DOHH2 (cell line): ENCODE data around the gene CNPPD1.

ENCODE experiments used
- H3F3A ChIP-seq: fragments of 200-600 bp; sonication (generic), shearing (Covaris generic); 2 replicates; pipeline ENCODE4 v1.6.0; 2016; ENCODE audit warnings: antibody characterized with exemption, mild to moderate bottlenecking; ENCODE audit not compliant: control insufficient read depth, insufficient read depth
- H3K27ac ChIP-seq: fragments of 200-600 bp; sonication (generic); 2 replicates; pipeline ENCODE4 v1.5.1; 2014; ENCODE audit warnings: low read depth, mild to moderate bottlenecking, low read length, moderate library complexity
- H3K27me3 ChIP-seq: fragments of 200-600 bp; sonication (generic); 2 replicates; pipeline ENCODE4 v1.6.1; 2014; ENCODE audit warnings: mild to moderate bottlenecking, low read length, mixed read lengths; ENCODE audit not compliant: control insufficient read depth
- H3K36me3 ChIP-seq: fragments of 200-600 bp; sonication (generic); 2 replicates; pipeline ENCODE4 v1.6.1; 2014; ENCODE audit warnings: mild to moderate bottlenecking, low read length, moderate library complexity, mixed read lengths; ENCODE audit not compliant: control insufficient read depth
- H3K4me1 ChIP-seq: fragments of 200-600 bp; sonication (generic); 2 replicates; pipeline ENCODE4 v1.6.1; 2014; ENCODE audit warnings: mild to moderate bottlenecking, low read length, mixed read lengths; ENCODE audit not compliant: control insufficient read depth
- H3K4me2 ChIP-seq: fragments of 200-600 bp; sonication (generic); 2 replicates; pipeline ENCODE4 v1.6.0; 2014; ENCODE audit warnings: mild to moderate bottlenecking, low read length, moderate library complexity
- H3K4me3 ChIP-seq: fragments of 200-600 bp; sonication (generic); 2 replicates; pipeline ENCODE4 v1.5.1; 2014; ENCODE audit warnings: mild to moderate bottlenecking, low read length, mixed read lengths
- H3K79me2 ChIP-seq: fragments of 200-600 bp; sonication (generic); 2 replicates; pipeline ENCODE4 v1.6.1; 2014; ENCODE audit warnings: mild to moderate bottlenecking, low read length, mixed read lengths; ENCODE audit not compliant: control insufficient read depth
- H3K9me2 ChIP-seq: fragments of 200-600 bp; sonication (generic); replicated peaks from 2 replicates; pipeline ENCODE4 v1.6.1; 2014; ENCODE audit warnings: mild to moderate bottlenecking, low read length, mixed read lengths; ENCODE audit not compliant: control insufficient read depth
- H3K9me3 ChIP-seq: fragments of 200-600 bp; sonication (generic); 2 replicates; pipeline ENCODE4 v1.6.1; 2014; ENCODE audit warnings: antibody characterized with exemption, low read length, mixed read lengths; ENCODE audit not compliant: control insufficient read depth, insufficient read depth
- H4K20me1 ChIP-seq: fragments of 200-600 bp; sonication (generic); 2 replicates; pipeline ENCODE4 v1.6.0; 2014; ENCODE audit warnings: low read depth, mild to moderate bottlenecking, antibody characterized with exemption, low read length, moderate library complexity; ENCODE audit not compliant: control insufficient read depth, insufficient read depth
- EZH2phosphoT487 ChIP-seq: fragments of 200-600 bp; sonication (generic); IDR thresholded peaks from 2 replicates; pipeline ENCODE4 v1.6.1; 2017; ENCODE audit warnings: borderline replicate concordance, mild to moderate bottlenecking, antibody characterized with exemption, low read length, moderate library complexity, mixed read lengths
- TF ChIP-seq, protein P1 (sequence below): fragments of 200-600 bp; sonication (generic); IDR thresholded peaks from one replicate; pipeline ENCODE4 v1.5.1; 2014; ENCODE audit warnings: antibody characterized with exemption, mild to moderate bottlenecking, low read depth, low read length; ENCODE audit not compliant: poor library complexity, severe bottlenecking

CNPPD1 gene

DNA sequence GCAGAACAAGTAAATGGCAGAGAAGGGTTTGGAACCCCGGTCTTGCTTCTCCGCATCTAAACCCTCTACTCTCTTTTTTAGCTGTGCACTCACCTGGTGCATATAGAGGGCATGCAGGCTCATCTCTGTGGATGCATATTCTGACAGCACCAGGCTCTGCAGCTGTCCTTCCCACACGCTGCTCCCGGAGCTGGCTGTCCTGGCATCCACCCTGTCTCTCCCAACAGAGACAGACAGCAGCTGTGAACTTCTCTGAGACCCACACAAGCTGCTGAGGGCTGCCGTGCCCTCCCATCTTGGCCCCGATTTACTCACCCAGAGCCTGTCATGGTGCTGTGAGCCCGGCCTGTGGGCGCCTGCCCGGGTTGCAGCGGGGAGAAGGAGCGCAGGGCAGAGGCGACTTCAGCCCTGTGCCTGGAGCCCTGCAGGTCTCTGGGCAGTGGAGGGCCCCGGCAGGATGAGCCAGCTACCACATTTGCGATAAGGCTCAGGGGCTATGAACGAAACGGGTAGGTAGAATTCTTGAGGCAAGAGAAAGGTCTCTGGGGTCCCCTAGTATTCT lies 45.3 kb upstream of the CNPPD1 start:
- Histone ChIP-seq H3K36me3 (peaks cover 68% of the 10 kb centered on the region), H3K4me1 (peaks cover 21% of the 10 kb centered on the region), H3K4me3 (no peak overlapping the region), H3K4me2 (no peak overlapping the region), H3K9me2 (no peaks in the 10 kb centered on the region), H3K9me3 (no peaks in the 10 kb centered on the region), H4K20me1 (no peaks in the 10 kb centered on the region), H3K27ac (no peak overlapping the region), H3K27me3 (no peaks in the 10 kb centered on the region), H3F3A (no peaks in the 10 kb centered on the region), H3K79me2 (peaks cover 12% of the 10 kb centered on the region)
- TF ChIP-seq, protein P1, sequence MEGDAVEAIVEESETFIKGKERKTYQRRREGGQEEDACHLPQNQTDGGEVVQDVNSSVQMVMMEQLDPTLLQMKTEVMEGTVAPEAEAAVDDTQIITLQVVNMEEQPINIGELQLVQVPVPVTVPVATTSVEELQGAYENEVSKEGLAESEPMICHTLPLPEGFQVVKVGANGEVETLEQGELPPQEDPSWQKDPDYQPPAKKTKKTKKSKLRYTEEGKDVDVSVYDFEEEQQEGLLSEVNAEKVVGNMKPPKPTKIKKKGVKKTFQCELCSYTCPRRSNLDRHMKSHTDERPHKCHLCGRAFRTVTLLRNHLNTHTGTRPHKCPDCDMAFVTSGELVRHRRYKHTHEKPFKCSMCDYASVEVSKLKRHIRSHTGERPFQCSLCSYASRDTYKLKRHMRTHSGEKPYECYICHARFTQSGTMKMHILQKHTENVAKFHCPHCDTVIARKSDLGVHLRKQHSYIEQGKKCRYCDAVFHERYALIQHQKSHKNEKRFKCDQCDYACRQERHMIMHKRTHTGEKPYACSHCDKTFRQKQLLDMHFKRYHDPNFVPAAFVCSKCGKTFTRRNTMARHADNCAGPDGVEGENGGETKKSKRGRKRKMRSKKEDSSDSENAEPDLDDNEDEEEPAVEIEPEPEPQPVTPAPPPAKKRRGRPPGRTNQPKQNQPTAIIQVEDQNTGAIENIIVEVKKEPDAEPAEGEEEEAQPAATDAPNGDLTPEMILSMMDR = no peak

DNA sequence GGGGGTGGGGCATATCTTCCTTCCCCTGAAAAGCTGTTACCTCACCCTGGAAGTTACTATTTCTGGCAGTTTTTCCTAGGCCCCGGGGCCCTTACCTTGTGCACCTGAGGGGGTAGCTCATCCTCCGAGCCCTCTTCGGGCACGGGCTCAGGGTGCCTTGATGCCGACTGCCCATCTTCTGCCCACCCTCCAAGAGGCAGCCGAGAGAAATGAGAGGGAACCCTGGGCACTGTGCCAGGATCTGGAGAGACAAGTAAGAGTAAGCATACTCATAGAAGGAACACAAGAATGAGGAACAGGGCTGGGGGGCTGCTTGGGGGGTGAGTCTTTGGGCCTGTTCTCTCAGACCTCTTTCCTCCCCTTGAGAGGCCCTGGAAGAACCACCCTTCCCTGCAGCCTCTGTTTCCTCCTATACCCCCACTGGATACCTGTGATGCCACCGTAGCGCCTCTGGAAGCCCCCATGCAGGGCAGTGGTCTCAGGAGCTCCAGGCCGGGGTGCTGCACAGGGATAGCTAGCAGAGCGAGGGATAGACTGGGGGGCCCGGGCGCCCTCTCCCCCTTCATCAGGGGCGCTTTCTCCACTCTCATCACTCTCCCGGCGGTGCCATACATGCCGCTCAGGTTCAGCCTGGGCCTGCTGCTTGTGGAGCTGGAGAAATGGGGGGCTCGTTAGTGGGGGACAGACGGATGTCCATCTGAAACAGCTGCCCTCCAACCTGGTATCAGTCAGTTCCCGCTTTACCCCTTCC lies 44.1 kb upstream of the CNPPD1 start:
- TF ChIP-seq, protein P1 = no peak
- no peaks in the 10 kb centered on the region for H3K27me3 ChIP-seq
- H3K9me3 ChIP-seq = no peaks in the 10 kb centered on the region
- H3K4me1 ChIP-seq = peaks cover 21% of the 10 kb centered on the region
- H4K20me1 ChIP-seq = no peaks in the 10 kb centered on the region
- H3K4me2 ChIP-seq = no peak overlapping the region
- peaks cover 72% of the 10 kb centered on the region for H3K36me3 ChIP-seq
- no peak overlapping the region for H3K27ac ChIP-seq
- no peaks in the 10 kb centered on the region for H3F3A ChIP-seq
- H3K79me2 ChIP-seq = peaks cover 18% of the 10 kb centered on the region
- H3K4me3 ChIP-seq = no peak overlapping the region
- H3K9me2 ChIP-seq = no peaks in the 10 kb centered on the region

DNA sequence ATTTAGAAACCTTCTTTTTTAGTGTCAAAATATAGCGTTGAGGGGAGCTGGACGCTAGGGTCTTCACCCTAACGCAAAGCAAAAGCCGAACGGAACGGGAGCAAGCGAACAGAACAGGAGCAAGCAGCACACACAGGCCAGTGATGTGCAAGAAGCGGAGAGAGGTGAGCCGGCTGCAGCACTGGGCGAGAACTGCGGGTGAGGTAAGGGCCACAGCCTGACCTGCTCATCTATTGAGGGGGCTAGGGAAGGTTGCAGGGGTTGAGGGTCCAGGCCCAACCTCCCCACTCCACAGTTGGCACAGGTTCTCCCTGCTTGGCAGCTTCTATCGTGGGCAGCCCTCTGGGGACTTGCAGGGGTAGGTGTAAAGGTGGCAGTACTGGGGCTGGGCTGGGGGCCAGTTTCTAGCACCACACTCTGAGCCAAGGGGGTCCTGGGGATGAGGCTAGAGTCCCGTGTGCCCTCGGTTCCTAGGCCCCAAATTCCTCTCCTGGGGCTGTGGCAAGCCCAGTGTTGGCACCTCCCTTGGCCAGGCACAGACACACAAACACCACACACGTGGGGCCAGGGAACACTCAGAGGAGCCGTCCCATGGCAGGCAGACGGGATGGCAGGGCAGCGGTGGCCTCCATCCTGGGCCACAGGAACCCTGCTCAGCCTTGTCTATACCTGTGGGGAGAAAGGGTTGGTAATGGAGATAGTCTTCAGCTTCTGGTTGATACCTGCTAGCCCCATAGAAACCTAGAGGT lies 43.2 kb upstream of the CNPPD1 start:
- H3K4me3 ChIP-seq = no peak overlapping the region
- peaks cover 18% of the 10 kb centered on the region for H3K79me2 ChIP-seq
- H3K4me1 ChIP-seq = peaks cover 21% of the 10 kb centered on the region
- H4K20me1 ChIP-seq = no peaks in the 10 kb centered on the region
- H3K4me2 ChIP-seq = no peak overlapping the region
- no peaks in the 10 kb centered on the region for H3K9me3 ChIP-seq
- H3K36me3 ChIP-seq = peaks cover 66% of the 10 kb centered on the region
- TF ChIP-seq, protein P1 = no peak
- TF ChIP-seq EZH2phosphoT487 = no peak
- H3K27me3 ChIP-seq = no peaks in the 10 kb centered on the region
- H3F3A ChIP-seq = no peaks in the 10 kb centered on the region
- no peaks in the 10 kb centered on the region for H3K9me2 ChIP-seq
- no peak overlapping the region for H3K27ac ChIP-seq
